ENCODE measurements around the gene AQP12B.

Gene AQP12B

DNA sequence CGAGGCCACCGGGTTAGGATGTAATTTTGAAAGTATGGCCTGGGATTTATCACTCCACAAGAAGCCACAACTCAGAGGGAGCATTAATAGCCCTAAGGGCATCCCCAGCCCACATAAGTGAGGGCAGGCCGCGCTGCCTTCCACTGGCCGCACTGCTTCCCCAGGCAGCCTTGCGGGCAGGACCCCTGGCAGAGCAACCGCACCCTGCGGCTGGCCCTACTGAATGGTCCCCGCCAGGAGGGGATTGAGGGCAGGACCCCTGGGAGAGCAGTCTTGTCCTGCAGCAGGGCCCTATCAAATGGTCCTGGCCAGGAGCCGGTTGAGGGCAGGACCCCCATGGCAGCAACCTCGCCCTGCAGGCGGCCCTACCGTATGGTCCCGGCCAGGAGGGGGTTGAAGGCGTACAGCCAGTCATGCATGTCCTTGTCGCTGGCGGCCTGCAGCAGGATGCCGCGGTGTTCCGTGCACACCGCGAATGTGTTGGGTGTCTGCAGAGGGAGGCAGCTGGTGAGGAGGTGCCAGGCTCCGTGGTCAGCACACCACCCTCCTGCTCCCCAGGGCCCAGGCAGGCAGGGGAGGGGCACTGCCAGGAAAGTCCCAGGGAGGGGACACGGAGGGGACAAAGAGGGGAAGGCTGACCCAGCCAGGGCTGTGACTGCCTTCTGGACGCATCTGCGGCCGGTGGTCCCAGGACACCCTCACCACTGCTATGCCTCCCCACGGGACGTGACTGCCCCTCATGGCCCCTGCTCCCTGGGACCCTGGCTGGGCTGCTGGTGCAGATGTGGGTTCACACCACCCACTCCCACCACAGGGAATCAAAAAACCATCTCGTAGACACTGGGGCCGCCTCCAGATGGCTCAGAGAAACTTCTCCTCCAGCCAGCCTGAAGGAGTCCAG is 35.2 kb upstream of the AQP12B start:
- DNase-seq: no peak

DNA sequence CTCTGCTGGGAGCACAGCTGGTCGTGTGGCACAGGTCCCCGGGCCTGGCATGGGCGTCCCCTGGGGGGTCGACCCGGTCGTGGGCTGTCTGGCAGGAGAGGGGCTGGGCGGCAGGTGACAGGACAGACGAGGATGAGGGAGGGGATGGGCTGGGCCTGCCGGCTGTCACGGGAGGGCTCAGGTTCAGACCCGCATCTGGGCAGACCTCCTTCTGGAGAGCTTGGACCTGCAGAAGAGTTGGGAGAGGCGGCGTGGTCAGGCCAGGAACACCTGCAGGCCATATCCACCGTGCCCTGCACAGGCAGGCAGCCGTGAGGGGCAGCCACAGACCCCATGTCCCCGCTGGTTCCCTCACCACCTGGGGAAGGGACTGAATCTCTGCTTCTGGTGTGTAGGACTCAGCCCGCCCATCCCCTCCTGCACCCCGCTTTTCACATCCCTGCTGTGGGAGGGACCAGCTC is 34.5 kb upstream of the AQP12B start:
- DNase-seq: no peak

DNA sequence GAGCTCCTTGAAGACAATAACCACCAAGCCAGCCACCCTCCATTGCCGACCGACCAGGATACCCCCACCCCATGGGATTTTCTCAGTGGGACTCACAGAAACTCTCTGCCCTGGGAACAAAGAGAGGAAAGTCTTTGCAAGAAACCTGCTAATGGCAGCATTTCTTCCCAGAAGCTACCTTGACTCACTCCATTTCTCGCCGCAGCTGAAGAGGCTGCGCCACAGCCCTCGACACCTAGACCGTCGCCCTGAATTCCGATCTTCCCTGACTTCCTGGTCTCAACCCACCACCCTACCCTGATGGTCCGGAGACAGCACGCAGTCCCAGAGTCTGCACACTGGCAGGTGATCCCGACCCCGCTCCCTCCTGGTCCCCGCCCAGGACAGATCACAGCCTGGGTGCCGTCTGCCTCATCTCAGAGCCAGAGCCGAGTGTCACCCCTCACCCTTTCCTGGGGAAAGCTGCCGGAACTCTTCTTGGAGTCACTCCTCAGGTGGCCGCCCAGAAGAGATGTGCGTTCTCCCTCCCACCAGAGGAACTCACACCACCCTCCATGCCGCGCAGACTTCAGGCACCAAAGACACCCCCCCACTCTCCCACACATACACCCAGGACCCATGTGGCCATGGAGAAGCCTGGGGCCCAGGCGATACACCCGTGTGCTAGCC is 33.6 kb upstream of the AQP12B start:
- no peak for DNase-seq

DNA sequence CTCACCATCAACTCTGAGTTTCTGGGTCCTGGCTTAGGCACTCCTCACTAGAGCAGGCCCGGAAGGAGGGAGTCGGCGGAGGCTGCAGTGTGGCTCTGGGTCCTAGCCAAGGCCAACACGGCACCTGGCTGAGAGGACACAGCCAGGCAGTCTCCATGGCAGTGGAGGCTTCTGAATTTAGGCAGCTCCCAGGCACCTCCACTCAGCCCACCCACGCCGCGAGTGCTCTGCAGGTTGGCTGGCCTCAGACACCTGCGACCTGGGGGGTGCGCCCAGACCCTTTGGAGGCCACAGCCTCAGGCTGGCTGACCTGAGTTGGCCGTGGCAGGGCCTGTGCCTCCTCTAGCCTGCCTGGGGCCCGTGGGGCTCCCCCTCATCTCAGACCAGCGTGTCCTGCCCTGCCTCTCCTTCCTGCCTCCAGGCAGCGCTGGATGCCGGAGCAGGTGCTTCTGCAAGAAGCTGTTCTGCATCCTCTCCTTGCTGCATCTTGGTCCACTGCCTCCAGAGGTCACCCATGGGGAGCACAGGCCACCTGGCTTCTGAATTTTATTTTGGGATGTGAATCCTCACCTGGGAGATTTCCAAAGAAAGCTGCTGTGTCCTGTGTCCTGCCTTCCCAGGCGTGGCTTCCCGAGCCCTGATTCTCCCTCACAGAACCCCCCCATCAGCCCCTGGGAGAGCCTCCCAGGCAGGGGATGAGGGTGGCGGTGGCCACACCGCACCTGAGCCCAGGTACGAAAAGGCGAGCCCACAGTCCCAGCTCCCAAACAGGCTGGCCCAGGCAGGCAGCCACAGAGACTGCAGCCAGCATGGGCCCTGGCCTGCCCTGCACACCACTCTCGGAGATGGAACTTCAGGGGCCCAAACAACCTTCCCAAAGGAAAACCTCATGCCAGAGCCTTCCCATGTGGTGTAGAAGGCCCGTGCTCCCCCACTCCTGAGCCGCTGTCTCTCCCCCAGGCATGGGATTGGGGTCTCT is 32.4 kb upstream of the AQP12B start:
- no peak for DNase-seq

DNA sequence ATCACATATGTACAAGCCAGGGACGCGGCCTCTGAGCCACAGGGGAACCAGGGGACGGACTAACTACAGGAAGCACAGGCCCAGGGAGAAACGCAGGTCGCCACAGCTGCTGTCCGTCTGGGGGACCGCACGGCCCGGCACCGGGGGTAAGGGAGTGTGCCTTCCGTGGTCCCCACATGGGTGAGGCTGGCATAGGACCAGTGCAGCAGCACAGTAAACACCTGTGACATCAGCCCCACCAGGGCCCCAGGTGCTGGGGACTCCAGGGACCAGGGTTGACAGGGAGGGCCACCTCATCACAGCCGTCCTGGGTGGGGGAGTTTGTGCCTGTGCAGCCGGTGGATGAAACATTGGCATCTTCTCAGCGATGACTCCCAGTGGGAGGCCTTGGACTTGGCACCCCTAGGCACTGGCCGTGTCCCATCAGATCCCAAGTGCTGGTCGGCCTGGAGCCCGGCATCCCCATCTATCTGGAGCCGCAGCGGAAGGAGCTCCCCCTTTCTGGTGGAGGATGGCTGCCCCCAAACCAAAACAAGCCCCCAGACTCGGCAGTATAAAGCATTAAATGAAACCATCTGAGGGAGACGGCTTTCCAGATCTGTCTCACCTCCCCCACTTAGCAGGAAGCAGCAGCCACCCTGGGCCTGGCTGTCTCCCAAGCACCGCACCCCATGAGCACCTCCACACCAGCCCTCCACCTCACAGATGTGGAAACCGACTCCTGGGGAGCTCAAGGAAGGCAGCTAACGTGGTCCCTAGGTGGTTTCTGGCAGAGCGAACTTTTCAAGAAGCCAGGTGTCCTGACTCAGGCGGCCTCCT is 31.5 kb upstream of the AQP12B start:
- no peak for DNase-seq

DNA sequence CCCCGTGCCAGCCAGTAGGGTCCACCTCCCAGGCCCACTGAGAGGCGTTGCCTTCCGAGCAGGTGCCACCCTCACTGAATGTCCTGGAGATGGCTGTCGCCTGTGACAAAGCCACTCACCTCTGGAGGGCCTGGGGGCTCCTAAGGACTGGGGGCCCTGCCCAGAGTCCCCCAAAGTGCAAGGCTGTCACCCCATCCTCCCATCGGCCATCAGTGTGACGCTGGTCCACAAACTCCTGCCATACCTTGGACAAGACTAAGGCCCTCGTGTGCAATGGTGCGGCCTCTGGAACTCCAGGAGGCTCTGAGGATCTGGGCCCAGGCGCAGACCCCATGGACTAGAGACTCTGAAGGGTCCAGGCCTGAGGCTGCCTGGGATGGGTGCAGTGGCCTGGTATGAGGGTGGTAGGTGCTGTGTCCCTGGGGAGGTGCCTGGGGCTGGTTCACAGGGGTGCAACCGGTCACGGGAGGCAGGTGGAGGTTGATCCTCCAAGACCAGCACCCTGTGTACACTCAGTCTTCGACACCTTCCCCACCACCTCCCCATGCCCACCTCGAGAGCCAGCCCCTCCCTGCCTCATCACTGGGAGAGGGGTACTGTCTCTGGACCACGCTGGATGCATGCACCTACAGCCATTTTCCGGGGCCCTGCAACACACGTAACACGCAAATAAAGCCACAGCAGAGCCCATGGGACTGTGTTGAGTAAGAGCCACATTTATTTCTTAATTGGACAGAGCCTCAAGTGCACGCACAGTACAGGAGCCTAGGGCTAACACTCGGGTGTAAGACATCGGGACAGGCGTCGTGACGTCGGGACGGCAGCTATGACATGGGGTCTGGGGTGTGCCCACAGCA is 30.6 kb upstream of the AQP12B start:
- DNase-seq: no peak

DNA sequence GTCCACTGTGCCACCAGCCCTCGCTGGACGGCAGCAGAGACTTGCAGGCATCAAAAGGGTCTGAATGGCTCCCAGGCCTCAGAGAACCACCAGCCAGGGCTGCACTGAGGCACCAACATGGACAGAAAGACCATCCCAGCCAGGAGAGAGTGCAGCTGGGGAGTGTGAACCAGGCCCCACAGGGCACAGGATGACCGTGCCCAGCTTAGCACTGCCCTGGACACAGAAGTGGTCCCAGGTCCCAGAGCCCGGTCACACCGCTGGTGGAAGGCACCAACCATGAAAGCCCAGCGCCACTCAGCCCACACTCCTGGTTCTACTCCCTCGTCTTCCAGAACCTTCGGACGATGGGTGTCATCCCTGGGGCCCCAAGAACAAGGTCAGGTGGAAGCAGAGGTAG is 29.4 kb upstream of the AQP12B start:
- no peak for DNase-seq

DNA sequence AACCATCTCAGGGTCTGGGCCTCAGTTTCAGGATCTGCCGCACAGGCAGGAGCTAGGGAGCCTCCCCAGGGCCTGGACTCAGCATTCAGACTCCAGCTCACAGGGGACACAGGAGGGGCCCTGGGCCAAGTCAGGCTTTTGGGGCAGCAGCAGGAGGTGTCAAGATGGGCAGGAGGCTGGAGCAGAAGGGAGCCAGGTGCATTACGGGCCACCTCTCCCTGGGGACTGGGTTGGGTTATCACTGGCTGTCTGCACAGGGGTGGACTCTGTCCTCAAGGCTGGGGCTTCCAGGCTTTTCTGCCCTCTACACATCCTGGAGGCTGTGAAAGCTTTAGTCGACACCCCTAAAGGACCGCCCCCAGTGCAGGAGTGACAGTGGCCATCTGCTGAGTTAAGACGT is 29.0 kb upstream of the AQP12B start:
- no peak for DNase-seq

DNA sequence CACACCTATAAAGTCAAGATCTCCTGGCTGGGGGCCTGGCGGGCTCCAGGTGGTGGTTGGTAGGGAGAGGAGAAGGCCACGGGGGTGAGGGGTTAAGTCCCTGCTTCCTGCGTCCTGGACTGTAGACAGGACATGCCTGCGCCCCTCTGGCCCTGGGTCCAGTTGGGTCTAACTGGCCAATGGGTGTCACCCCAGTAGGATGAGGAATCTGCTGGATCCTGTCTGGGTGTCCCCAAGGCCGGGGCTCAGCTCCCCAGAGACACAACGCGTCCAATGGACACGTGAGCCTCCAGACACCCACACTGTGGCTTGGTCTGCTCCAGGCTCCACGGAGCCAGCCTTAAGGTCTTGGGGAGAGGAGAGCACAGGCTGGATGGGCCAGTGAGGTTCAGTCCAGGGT is 28.6 kb upstream of the AQP12B start:
- DNase-seq: no peak

DNA sequence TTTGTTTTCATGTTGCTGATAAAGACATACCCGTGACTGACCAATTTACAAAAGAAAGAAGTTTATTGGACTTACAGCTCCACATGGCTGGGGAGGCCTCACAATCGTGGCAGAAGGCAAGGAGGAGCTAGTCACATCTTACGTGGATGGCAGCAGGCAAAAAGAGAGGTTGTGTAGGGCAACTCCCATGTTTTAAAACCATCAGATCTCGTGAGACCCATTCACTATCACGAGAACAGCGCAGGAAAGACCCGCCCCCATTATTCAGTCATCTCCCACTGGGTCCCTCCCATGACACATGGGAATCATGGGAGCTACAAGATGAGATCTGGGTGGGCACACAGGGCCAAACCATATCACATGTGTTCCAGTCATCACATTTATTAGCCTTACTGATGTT is 25.8 kb upstream of the AQP12B start:
- DNase-seq: no peak

DNA sequence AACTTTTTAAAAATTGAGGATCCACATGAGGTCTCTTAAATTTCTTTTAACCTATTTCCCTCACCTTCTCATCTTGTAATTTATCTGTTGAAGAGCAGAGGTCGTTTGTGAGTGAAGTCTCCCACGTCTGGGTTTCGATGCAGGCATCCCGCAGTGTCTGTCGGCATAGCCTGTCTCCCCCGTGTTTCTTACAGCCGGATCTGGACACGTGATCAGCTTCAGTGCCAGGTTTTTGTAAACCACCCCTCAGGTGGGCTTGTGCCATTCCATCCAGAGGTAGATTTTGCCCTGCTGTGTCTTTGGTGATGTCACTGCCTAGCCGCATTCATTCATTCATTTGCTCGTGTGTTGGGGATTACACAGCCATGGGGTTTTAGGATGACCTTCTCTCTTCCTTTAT is 25.1 kb upstream of the AQP12B start:
- no peak for DNase-seq

DNA sequence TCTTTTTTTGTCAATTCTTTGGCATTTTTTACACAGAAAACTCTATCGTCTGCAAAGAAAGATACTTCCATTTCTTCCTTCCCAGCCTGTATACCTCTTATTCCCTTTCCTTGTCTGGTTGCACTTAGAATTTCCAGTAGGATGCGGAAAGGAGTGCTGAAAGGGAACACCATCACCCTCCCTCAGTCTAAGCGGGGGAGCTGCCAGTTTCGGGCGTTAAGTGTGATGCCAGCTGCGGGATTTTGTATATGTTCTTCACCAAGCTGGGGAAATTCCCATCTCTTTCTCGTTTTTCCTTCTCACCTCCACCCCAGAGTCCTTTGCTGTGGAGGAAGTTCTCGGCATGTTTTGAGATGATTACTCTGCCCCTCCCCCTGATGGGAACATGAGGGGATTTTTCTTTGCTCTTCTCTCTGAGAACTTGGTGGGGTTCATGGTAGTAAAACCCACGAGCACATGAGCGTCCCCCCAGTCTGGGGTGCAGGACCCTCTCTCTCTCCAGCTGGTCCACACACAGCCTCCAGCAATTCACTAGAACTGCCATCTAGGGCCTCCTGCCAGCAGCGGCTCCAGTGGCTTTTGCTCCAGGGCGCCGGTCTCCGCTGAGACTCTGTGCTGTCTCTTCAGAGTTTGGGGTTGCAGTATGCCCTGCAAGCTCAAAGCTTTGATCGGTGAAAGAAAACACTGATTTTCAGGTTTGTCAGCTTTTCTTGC is 24.5 kb upstream of the AQP12B start:
- no peak for DNase-seq

DNA sequence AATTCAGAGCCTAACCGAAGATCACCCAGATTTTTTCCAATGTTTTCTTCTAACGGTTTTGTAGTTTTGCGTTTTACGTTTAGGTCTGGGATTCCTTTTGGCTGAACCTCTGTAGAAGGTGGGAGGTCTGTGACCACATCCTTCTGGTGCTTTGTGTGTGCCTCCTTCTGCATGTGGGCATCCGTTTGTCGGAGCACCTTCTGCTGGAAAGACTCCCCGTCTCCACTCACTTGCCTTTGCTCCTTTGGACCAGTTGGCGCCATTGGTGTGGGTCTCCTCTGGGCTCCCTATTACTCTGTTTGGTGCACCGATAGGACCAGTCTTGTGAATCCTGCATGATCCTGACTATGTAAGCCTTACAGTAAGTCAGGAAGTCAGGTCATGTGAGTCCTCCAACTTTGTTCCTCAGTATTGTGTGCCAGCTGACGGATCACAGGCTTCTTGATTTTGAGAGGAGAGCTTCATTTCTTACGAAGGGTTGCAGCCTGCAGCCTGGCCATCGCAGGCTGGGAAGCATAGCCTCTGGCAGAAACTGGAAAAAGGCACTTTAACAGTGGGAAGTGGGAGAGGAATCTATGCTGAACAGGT is 22.6 kb upstream of the AQP12B start:
- no peak for DNase-seq

DNA sequence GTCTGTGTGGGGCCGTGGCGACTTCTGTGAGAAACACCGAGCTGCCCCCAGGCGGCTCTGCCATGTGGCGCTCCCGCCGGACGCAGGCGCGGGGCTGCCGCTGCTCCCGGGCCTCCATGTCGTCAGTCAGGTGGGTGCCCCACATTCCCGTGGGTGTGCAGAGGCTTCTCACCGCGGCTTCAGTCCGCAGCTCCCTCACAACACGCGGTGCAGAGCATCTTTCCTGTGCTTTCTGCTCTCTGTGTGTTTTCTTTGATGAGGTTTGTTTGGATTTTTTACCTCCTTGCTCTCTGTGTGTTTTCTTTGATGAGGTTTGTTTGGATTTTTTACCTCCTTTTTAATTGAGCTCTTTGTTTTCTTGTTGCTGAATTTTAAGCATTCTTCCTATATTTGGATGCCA is 22.0 kb upstream of the AQP12B start:
- DNase-seq: peak; percentile 11

DNA sequence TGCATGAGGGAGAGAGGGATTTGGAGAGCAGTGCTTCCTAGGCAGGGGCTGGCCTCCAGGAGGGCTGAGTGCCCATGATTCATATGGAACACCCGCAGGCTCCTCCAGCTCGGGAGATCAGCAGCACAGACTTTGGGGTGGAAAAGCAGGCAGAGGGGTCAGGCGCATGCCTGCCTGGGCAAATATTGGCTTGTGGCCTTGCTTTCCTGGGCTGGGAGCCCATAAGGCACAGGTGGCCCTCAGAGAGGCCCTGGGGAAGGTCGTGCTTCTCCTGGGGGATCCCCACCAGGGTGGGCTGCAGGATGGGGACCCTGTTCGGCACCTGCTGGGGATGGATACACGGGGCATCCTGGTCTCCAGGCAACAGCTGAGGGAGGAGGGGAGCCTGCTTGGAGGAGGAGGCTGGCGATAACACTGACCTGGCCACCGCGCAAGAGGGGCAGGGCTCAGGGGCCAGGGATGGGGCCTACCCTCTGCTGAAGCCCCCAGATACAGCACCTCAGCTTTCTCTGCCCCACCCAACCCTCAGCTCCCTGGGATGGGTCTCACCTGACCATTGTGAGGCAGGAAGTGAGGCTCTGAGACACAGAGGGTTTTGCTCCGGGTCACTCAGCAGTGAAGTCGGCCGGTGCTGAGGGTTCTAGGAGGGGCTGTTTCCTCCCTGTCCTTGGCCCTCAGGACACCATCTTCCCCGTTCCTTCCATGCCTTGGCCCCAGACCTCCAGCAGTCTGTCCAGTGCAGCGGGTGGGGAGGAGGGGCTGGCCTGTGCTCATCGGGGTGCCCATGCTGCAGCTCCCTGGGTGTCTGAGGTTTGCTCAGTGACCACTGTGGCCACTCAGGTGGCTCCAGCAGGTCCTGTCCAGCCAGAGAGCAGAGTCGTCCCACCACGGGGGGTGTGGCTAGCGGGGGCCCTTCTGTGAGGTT is 21.0 kb upstream of the AQP12B start:
- DNase-seq: no peak

DNA sequence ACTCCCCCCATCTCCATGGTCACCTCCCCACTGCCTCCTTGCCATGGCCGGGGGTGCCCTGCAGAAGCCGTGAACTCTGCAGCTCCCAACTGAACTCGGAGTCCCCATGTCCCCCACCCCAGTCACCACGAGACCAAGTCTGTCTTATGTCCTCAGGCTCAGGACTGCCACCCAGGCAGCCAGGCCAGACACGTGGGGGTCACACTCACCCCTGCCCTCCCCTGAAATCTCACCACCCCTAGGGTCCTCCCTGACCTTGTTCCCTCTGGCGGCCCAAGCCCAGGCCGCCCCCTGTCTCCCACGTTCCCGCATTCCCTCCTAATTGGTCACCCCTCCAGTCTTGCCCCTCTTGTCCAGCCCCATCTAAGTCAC is 19.9 kb upstream of the AQP12B start:
- DNase-seq: no peak

DNA sequence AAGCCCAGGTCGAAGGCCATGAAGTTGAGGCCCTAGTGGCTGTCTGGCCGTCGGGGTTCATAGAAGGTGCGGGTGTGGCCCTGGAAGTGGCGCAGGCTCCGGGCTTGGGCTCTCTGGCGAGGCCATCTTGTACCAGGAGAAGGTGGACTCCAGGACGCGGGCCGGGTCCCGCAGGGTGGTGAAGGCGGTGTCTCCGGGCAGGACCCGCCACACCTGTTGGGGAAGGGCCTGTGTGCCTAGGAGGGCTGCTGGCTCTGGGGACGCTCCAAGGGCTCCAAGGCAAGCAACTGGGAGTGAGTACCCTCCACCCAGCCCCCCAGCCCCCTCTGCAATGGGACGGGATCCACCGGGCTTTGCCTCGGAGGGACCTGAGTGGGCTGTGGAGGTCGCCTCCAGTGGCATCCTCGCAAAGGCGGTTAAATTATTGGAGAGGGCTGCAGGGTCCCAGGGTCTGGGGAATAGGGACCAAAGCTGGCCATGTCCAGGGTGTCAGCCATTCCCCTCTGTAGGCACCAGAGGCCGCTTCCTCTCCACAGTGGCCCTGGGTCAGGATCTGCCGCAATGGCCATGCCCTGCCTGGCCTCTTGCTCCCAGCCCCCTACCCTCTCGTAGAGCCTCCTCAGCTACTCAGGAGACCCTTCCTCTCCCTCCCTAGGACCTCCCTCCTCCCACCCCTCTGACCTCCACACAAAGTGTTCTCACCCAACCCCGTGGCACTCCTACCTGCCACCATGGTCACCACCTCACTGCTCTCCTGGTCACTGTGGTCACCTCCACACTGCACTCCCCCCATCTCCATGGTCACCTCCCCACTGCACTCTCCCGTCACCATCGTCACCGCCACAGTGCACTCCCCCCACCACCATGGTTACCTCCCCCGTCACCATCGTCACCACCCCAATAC is 19.3 kb upstream of the AQP12B start:
- DNase-seq: no peak
